ENCODE measurements around the gene CERT1. TPM values are rescaled to one million over a fixed set of nuclear protein-coding genes. Genes with fewer than 3 reads are reported as not detected.

The CERT1 gene
- total and polyA plus RNA-seq, 12 donors: 6.3 to 47.6 (median 37.5) TPM

- Histone ChIP-seq H3K27me3 (no peaks in the 10 kb centered on the region), H3K27ac (peak overlapping the region in 1 of 10 donors; percentile 5), H3K9me3 (no peaks in the 10 kb centered on the region), H3K36me3 (peaks cover 0 to 76% (median 10%) of the 10 kb centered on the region in 9 donors), H3K4me3 (no peak overlapping the region), H3K4me1 (peaks cover 0 to 9% (median 0%) of the 10 kb centered on the region in 9 donors)
- ATAC-seq (peak in 3 of 8 donors; percentile 29 to 48 (median 33)), DNase-seq (no peak)
- TF ChIP-seq, protein P1, sequence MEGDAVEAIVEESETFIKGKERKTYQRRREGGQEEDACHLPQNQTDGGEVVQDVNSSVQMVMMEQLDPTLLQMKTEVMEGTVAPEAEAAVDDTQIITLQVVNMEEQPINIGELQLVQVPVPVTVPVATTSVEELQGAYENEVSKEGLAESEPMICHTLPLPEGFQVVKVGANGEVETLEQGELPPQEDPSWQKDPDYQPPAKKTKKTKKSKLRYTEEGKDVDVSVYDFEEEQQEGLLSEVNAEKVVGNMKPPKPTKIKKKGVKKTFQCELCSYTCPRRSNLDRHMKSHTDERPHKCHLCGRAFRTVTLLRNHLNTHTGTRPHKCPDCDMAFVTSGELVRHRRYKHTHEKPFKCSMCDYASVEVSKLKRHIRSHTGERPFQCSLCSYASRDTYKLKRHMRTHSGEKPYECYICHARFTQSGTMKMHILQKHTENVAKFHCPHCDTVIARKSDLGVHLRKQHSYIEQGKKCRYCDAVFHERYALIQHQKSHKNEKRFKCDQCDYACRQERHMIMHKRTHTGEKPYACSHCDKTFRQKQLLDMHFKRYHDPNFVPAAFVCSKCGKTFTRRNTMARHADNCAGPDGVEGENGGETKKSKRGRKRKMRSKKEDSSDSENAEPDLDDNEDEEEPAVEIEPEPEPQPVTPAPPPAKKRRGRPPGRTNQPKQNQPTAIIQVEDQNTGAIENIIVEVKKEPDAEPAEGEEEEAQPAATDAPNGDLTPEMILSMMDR (IDR thresholded peaks at IDR 0.05): peak in 1 of 9 donors; percentile 14
- WGBS, 2 donors: 86 to 90% methylated on average over 4 of the region's 4 CpGs
- intact Hi-C loops (cut with DNase I): no loop called here
These were observed 99.1 kb downstream of the CERT1 start for GRCh38 chr5:75412111-75412990.

DNA sequence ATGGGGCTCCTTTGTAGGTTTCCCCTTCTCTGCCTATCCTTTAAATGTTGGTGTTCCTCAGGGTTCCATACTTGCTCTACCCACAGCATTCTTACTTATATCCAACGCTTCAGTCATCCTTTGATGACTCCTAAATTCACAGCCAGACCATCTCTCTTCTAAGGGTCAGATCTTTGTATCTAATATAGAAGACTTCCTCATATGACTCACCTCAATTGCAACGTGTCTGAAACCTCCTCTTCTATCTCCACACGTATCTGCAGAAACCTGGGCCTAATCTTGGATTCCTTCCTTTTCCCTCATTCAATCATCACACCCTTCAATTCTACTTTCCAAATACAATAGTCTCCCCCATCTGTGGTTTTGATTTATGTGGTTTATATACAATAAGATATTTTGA is 106.1 kb downstream of the CERT1 start:
- WGBS, 2 donors: 84 to 85% methylated on average over 3 of the region's 3 CpGs
- H3K4me1 ChIP-seq: no peaks in the 10 kb centered on the region
- H3K27ac ChIP-seq: no peak overlapping the region
- H3K27me3 ChIP-seq: no peaks in the 10 kb centered on the region
- TF ChIP-seq, protein P1 (IDR thresholded peaks at IDR 0.05): no peak
- H3K9me3 ChIP-seq: no peaks in the 10 kb centered on the region
- DNase-seq: no peak
- intact Hi-C loops (cut with DNase I): no loop called here
- ATAC-seq: no peak
- H3K4me3 ChIP-seq: no peak overlapping the region
- H3K36me3 ChIP-seq: peaks cover 0 to 82% (median 5%) of the 10 kb centered on the region in 9 donors

DNA sequence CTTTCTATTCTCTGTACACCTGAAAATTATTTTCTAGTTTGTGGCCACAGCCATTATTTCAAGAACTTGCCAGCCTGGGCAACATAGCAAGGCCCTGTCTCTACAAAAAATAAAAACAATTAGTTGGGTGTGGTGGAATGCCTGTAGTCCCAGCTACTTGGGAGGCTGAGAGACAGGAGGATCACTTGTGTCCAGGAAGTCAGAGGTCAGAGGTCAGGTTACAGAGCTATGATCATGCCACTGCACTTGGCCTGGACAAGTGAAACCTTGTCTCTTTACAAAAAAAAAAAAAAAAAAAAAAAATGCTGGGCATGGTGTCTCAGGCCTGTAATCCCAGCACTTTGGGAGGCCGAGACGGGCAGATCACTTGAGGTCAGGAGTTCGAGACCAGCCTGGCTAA is 116.2 kb downstream of the CERT1 start:
- no peaks in the 10 kb centered on the region for H3K4me1 ChIP-seq
- WGBS, 2 donors: 94 to 97% methylated on average over 3 of the region's 3 CpGs
- no peak overlapping the region for H3K27ac ChIP-seq
- no peaks in the 10 kb centered on the region for H3K27me3 ChIP-seq
- ATAC-seq (no peak), DNase-seq (no peak)
- intact Hi-C loops (cut with DNase I): no loop called here
- H3K4me3 ChIP-seq: no peak overlapping the region
- TF ChIP-seq, protein P1 (IDR thresholded peaks at IDR 0.05): no peak
- H3K9me3 ChIP-seq: no peaks in the 10 kb centered on the region
- H3K36me3 ChIP-seq: peaks cover 0 to 88% (median 3%) of the 10 kb centered on the region in 9 donors

DNA sequence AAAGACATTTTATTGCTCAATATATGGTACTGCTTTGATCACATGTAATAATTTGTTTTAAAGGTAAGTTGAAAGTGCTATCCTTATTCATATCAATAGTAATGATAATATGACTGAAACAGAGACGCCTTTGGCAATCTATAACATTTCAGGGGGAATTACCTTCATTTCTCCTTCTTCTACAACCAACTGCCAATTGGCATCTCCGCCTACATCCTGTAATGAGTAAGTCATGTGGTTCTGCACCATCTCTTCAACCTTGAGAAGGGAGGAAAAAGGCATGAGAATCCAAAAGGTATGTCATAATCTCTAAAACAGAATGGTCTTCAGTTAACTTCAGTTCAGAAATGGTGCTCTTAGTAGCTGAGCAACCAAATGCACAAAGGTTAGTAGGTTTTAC is 122.0 kb downstream of the CERT1 start:
- TF ChIP-seq, protein P1 (IDR thresholded peaks at IDR 0.05): no peak
- Histone ChIP-seq H3K4me3 (no peak overlapping the region), H3K4me1 (no peaks in the 10 kb centered on the region), H3K27ac (no peak overlapping the region), H3K36me3 (peaks cover 0 to 94% (median 14%) of the 10 kb centered on the region in 9 donors), H3K27me3 (no peaks in the 10 kb centered on the region), H3K9me3 (no peaks in the 10 kb centered on the region)
- ATAC-seq (no peak), DNase-seq (no peak)
- WGBS, 2 donors: 98 to 100% methylated on average over 2 of the region's 2 CpGs
- intact Hi-C loops (cut with DNase I): loop anchor here in 1 of 10 donors (10.0 kb wide), 1 partner anchor 615 kb away; no protein-coding TSS in a partner anchor

All from heart right ventricle (tissue), 16 donors.